ENCODE results near the gene CHD8. TPM values are rescaled to one million over a fixed set of nuclear protein-coding genes. Genes with fewer than 3 reads are reported as not detected.
A peak's percentile ranks its signal among the peaks of the same experiment; 100 is the strongest.

The CHD8 gene
- total RNA-seq, 3 donors from 2014 or later = 53.8 to 81.4 (median 72.4) TPM

GRCh38 chr14:21437063-21437901 lies 18.6 kb downstream of the CHD8 start:
- peak overlapping the region; percentile 88 to 93 (median 88) for H3K4me3 ChIP-seq

GRCh38 chr14:21436567-21437062 lies 19.3 kb downstream of the CHD8 start:
- TF ChIP-seq POLR2AphosphoS5 (IDR thresholded peaks at IDR 0.05) (no peak), POLR2A (IDR thresholded peaks at IDR 0.05) (no peak), CTCF (IDR thresholded peaks at IDR 0.05) (no peak)
- peak overlapping the region; percentile 90 to 97 for H3K27ac ChIP-seq
- intact Hi-C loops (cut with DNase I; ENCODE audit: low total_unique reads) = no loop called here

More at GRCh38 chr14:21437063-21437901, 18.6 kb downstream of the CHD8 start:
- peaks cover 0 to 7% of the 10 kb centered on the region in 2 donors for H3K4me1 ChIP-seq
- peak; percentile 73 to 94 (median 83) for TF ChIP-seq POLR2AphosphoS5 (IDR thresholded peaks at IDR 0.05)
- no peak for TF ChIP-seq CTCF (IDR thresholded peaks at IDR 0.05)
- no peak for TF ChIP-seq POLR2A (IDR thresholded peaks at IDR 0.05)
- H3K27ac ChIP-seq = peak overlapping the region; percentile 90 to 97
- no peaks in the 10 kb centered on the region for H3K36me3 ChIP-seq
- intact Hi-C loops (cut with DNase I; ENCODE audit: low total_unique reads) = no loop called here
- peak; percentile 96 to 97 for DNase-seq (ENCODE audit: low spot score in 2 of 2)
- H3K27me3 ChIP-seq = no peaks in the 10 kb centered on the region
- no peaks in the 10 kb centered on the region for H3K9me3 ChIP-seq

GRCh38 chr14:21431126-21431525 lies 24.8 kb downstream of the CHD8 start:
- intact Hi-C loops (cut with DNase I; ENCODE audit: low total_unique reads) = no loop called here
- DNase-seq (ENCODE audit: low spot score in 2 of 2) = no peak
- peaks cover 0 to 7% of the 10 kb centered on the region in 2 donors for H3K4me1 ChIP-seq
- H3K36me3 ChIP-seq = peaks cover 8% of the 10 kb centered on the region
- no peak for TF ChIP-seq CTCF (IDR thresholded peaks at IDR 0.05)
- no peaks in the 10 kb centered on the region for H3K9me3 ChIP-seq
- no peak overlapping the region for H3K4me3 ChIP-seq
- H3K27me3 ChIP-seq = no peaks in the 10 kb centered on the region
- no peak overlapping the region for H3K27ac ChIP-seq

More at GRCh38 chr14:21436567-21437062, 19.3 kb downstream of the CHD8 start:
- Histone ChIP-seq H3K36me3 (no peaks in the 10 kb centered on the region), H3K4me1 (peaks cover 0 to 7% of the 10 kb centered on the region in 2 donors), H3K4me3 (peak overlapping the region; percentile 88 to 93 (median 88)), H3K27me3 (no peaks in the 10 kb centered on the region), H3K9me3 (no peaks in the 10 kb centered on the region)
- DNase-seq (ENCODE audit: low spot score in 2 of 2) = no peak

- no peaks in the 10 kb centered on the region for H3K9me3 ChIP-seq
- H3K4me1 ChIP-seq = no peaks in the 10 kb centered on the region
- H3K27me3 ChIP-seq = no peaks in the 10 kb centered on the region
- no peak overlapping the region for H3K4me3 ChIP-seq
- intact Hi-C loops (cut with DNase I; ENCODE audit: low total_unique reads) = no loop called here
- peaks cover 8% of the 10 kb centered on the region for H3K36me3 ChIP-seq
- H3K27ac ChIP-seq = no peak overlapping the region
- TF ChIP-seq POLR2AphosphoS5 (IDR thresholded peaks at IDR 0.05) = no peak
- TF ChIP-seq POLR2A (IDR thresholded peaks at IDR 0.05) = no peak
- TF ChIP-seq CTCF (IDR thresholded peaks at IDR 0.05) = no peak
- no peak for DNase-seq (ENCODE audit: low spot score in 2 of 2)
Observed at GRCh38 chr14:21428930-21429329, 27.0 kb downstream of the CHD8 start.

- Histone ChIP-seq H3K36me3 (peaks cover 8% of the 10 kb centered on the region), H3K9me3 (no peaks in the 10 kb centered on the region), H3K27me3 (no peaks in the 10 kb centered on the region), H3K27ac (no peak overlapping the region), H3K4me1 (no peaks in the 10 kb centered on the region), H3K4me3 (no peak overlapping the region)
- TF ChIP-seq POLR2A (IDR thresholded peaks at IDR 0.05) (no peak), CTCF (IDR thresholded peaks at IDR 0.05) (no peak), POLR2AphosphoS5 (IDR thresholded peaks at IDR 0.05) (no peak)
- DNase-seq (ENCODE audit: low spot score in 2 of 2) = no peak
- intact Hi-C loops (cut with DNase I; ENCODE audit: low total_unique reads) = no loop called here
Observed at GRCh38 chr14:21426692-21427091, 29.2 kb downstream of the CHD8 start.

Data from breast epithelium (tissue), 4 donors.